Hepatocyte (in vitro differentiated cells): ENCODE measurements around the gene SLC26A4. TPM values are rescaled to one million over a fixed set of nuclear protein-coding genes. Genes with fewer than 3 reads are reported as not detected.

Experiments
- DNase-seq: peaks from one replicate; pipeline ENCODE4 v3.0.0-alpha.2; 2016; ENCODE audit warnings: low spot score
- H2AFZ ChIP-seq: fragments of 200-600 bp; sonication (generic); 2 replicates; pipeline ENCODE4 v1.6.0; 2016; ENCODE audit warnings: antibody characterized with exemption, mild to moderate bottlenecking
- H3K27ac ChIP-seq: fragments of 200-600 bp; sonication (generic); 2 replicates; pipeline ENCODE4 v1.5.1; 2016; ENCODE audit warnings: mild to moderate bottlenecking
- H3K27me3 ChIP-seq: fragments of 200-600 bp; sonication (generic); 2 replicates; pipeline ENCODE4 v1.6.1; 2016
- H3K36me3 ChIP-seq: fragments of 200-600 bp; sonication (generic); replicated peaks from 2 replicates; pipeline ENCODE4 v1.5.1; 2016; ENCODE audit warnings: low read depth; ENCODE audit not compliant: insufficient read depth
- H3K4me1 ChIP-seq: fragments of 200-600 bp; sonication (generic); 2 replicates; pipeline ENCODE4 v1.5.1; 2016; ENCODE audit warnings: mild to moderate bottlenecking, moderate library complexity; ENCODE audit not compliant: insufficient read depth
- H3K4me2 ChIP-seq: fragments of 200-600 bp; sonication (generic); 2 replicates; pipeline ENCODE4 v1.6.0; 2016
- H3K4me3 ChIP-seq: fragments of 200-600 bp; sonication (generic); 2 replicates; pipeline ENCODE4 v1.5.1; 2016; ENCODE audit warnings: mild to moderate bottlenecking
- H3K79me2 ChIP-seq: fragments of 200-600 bp; sonication (generic); 2 replicates; pipeline ENCODE4 v1.6.0; 2017; ENCODE audit warnings: mild to moderate bottlenecking
- H3K9me2 ChIP-seq: fragments of 200-600 bp; sonication (generic); replicated peaks from 2 replicates; pipeline ENCODE4 v1.6.0; 2017; ENCODE audit warnings: mild to moderate bottlenecking; ENCODE audit not compliant: insufficient read depth
- H3K9me3 ChIP-seq: fragments of 200-600 bp; sonication (generic); 2 replicates; pipeline ENCODE4 v1.5.1; 2016; ENCODE audit warnings: low read depth, mild to moderate bottlenecking
- H4K20me1 ChIP-seq: fragments of 200-600 bp; sonication (generic); 2 replicates; pipeline ENCODE4 v1.6.0; 2016; ENCODE audit warnings: mild to moderate bottlenecking; ENCODE audit not compliant: insufficient read depth, poor library complexity, severe bottlenecking
- EZH2 ChIP-seq: fragments of 200-600 bp; sonication (generic); IDR thresholded peaks from 2 replicates; pipeline ENCODE4 v1.6.1; 2016; ENCODE audit warnings: antibody characterized with exemption, mild to moderate bottlenecking, borderline replicate concordance
- EZH2phosphoT487 ChIP-seq: fragments of 200-600 bp; sonication (generic); IDR thresholded peaks from one replicate; pipeline ENCODE4 v1.6.1; 2018; ENCODE audit warnings: antibody characterized with exemption, mild to moderate bottlenecking, low read depth, moderate library complexity; ENCODE audit not compliant: unreplicated experiment, severe bottlenecking
- WGBS: methylation state at CpG from one replicate; pipeline ENCODE4 v1.1.6; 2016; ENCODE audit warnings: low lambda C conversion rate; ENCODE audit errors: missing lambda C conversion rate; 5-methylcytosine and 5-hydroxymethylcytosine counted together
- polyA plus RNA-seq: library from polyadenylated mRNA; unstranded; fragments of >200 nt; fragmentation: Nextera tagmentation; extraction: Ambion mirVana; gene quantifications from 2 replicates; pipeline ENCODE4 v1.2.1, GENCODE V29; 2016
- total RNA-seq: library from RNA; depleted of rRNA; stranded (reverse); fragments of >200 nt; gene quantifications from 2 replicates; pipeline ENCODE4 v1.2.3, GENCODE V29; 2014
- TF ChIP-seq, protein P1 (sequence below): fragments of 200-600 bp; sonication (generic); IDR thresholded peaks from 2 replicates; pipeline ENCODE4 v1.5.1; 2016; ENCODE audit warnings: antibody characterized with exemption, mild to moderate bottlenecking; ENCODE audit not compliant: poor library complexity

The SLC26A4 gene
- total and polyA plus RNA-seq, 2 experiments from 2014 or later = 0.20 TPM; not detected in 1

DNA sequence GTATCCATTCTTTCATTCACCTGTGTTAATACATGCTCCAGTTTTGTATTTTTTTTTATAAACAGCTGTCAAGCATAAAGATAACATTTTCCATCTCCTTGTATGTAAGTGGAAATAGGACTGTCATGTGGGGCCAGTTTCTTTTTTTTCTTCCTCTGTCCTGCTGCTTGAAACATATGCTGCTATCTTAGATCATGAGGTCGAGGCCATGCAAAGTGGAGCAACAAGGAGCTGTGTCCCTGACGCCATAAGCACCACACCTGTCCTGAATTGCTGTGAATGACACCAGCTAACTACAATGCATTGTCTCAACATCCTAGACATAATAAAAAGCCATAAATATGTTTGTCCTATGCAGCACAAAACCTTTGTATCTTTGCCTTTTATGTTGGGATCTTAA, 37.7 kb upstream of the SLC26A4 start:
- H3K4me1 ChIP-seq = no peaks in the 10 kb centered on the region

GRCh38 chr7:107627002-107627401, 33.6 kb upstream of the SLC26A4 start:
- Histone ChIP-seq H3K9me2 (no peaks in the 10 kb centered on the region), H3K4me1 (no peaks in the 10 kb centered on the region), H3K27ac (no peak overlapping the region), H3K4me3 (no peak overlapping the region), H2AFZ (no peak overlapping the region), H3K4me2 (no peak overlapping the region), H3K9me3 (no peaks in the 10 kb centered on the region), H3K79me2 (no peaks in the 10 kb centered on the region), H3K36me3 (no peaks in the 10 kb centered on the region), H3K27me3 (no peaks in the 10 kb centered on the region), H4K20me1 (no peaks in the 10 kb centered on the region)
- TF ChIP-seq, protein P1, sequence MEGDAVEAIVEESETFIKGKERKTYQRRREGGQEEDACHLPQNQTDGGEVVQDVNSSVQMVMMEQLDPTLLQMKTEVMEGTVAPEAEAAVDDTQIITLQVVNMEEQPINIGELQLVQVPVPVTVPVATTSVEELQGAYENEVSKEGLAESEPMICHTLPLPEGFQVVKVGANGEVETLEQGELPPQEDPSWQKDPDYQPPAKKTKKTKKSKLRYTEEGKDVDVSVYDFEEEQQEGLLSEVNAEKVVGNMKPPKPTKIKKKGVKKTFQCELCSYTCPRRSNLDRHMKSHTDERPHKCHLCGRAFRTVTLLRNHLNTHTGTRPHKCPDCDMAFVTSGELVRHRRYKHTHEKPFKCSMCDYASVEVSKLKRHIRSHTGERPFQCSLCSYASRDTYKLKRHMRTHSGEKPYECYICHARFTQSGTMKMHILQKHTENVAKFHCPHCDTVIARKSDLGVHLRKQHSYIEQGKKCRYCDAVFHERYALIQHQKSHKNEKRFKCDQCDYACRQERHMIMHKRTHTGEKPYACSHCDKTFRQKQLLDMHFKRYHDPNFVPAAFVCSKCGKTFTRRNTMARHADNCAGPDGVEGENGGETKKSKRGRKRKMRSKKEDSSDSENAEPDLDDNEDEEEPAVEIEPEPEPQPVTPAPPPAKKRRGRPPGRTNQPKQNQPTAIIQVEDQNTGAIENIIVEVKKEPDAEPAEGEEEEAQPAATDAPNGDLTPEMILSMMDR = no peak
- TF ChIP-seq EZH2phosphoT487 = no peak
- no peak for DNase-seq
- WGBS = 95% methylated on average over 4 of the region's 4 CpGs

More for the DNA sequence above, 37.7 kb upstream of the SLC26A4 start:
- WGBS = 85% methylated on average over 2 of the region's 2 CpGs
- Histone ChIP-seq H3K79me2 (no peaks in the 10 kb centered on the region), H3K4me3 (no peak overlapping the region), H3K27ac (no peak overlapping the region), H3K36me3 (no peaks in the 10 kb centered on the region), H2AFZ (no peak overlapping the region), H3K4me2 (no peak overlapping the region), H3K9me2 (no peaks in the 10 kb centered on the region), H3K27me3 (no peaks in the 10 kb centered on the region), H4K20me1 (no peaks in the 10 kb centered on the region), H3K9me3 (no peaks in the 10 kb centered on the region)
- DNase-seq = no peak
- TF ChIP-seq, protein P1 = no peak
- no peak for TF ChIP-seq EZH2

- H3K27me3 ChIP-seq = no peaks in the 10 kb centered on the region
- WGBS = 95% methylated on average over 8 of the region's 8 CpGs
- H3K36me3 ChIP-seq = no peaks in the 10 kb centered on the region
- TF ChIP-seq, protein P1 = no peak
- TF ChIP-seq EZH2 (no peak), EZH2phosphoT487 (no peak)
- no peaks in the 10 kb centered on the region for H3K4me1 ChIP-seq
- no peak for DNase-seq
- H3K9me2 ChIP-seq = no peaks in the 10 kb centered on the region
- no peak overlapping the region for H3K4me2 ChIP-seq
- H3K4me3 ChIP-seq = no peak overlapping the region
- no peak overlapping the region for H3K27ac ChIP-seq
- no peaks in the 10 kb centered on the region for H4K20me1 ChIP-seq
- no peak overlapping the region for H2AFZ ChIP-seq
- no peaks in the 10 kb centered on the region for H3K79me2 ChIP-seq
- no peaks in the 10 kb centered on the region for H3K9me3 ChIP-seq
Observed at GRCh38 chr7:107628461-107629064, 32.1 kb upstream of the SLC26A4 start.

GRCh38 chr7:107630342-107630741, 30.3 kb upstream of the SLC26A4 start:
- Histone ChIP-seq H4K20me1 (no peaks in the 10 kb centered on the region), H3K27ac (no peak overlapping the region), H3K4me2 (no peak overlapping the region), H3K4me1 (no peaks in the 10 kb centered on the region), H3K27me3 (no peaks in the 10 kb centered on the region), H2AFZ (no peak overlapping the region), H3K4me3 (no peak overlapping the region), H3K9me2 (no peaks in the 10 kb centered on the region), H3K79me2 (no peaks in the 10 kb centered on the region), H3K36me3 (no peaks in the 10 kb centered on the region), H3K9me3 (no peaks in the 10 kb centered on the region)
- 91% methylated on average over 8 of the region's 8 CpGs for WGBS
- DNase-seq = no peak
- no peak for TF ChIP-seq EZH2
- no peak for TF ChIP-seq EZH2phosphoT487
- TF ChIP-seq, protein P1 = no peak
